ENCODE measurements around the gene ILF3.
A peak's percentile ranks its signal among the peaks of the same experiment; 100 is the strongest.

The ILF3 gene

GRCh38 chr19:10679743-10680142 lies 25.6 kb downstream of the ILF3 start:
- Histone ChIP-seq H3K4me1 (ENCODE audit: control insufficient read depth, insufficient read depth, low read length) (no peaks in the 10 kb centered on the region), H3K9me3 (ENCODE audit: control insufficient read depth, insufficient read depth, low read length) (no peaks in the 10 kb centered on the region), H3K27ac (ENCODE audit: low read depth, low read length) (no peak overlapping the region), H3K36me3 (ENCODE audit: control insufficient read depth, insufficient read depth, low read length) (peaks cover 96% of the 10 kb centered on the region), H3K4me3 (ENCODE audit: low read depth, low read length) (no peak overlapping the region), H3K27me3 (ENCODE audit: control insufficient read depth, insufficient read depth, low read length) (no peaks in the 10 kb centered on the region), H3K9ac (ENCODE audit: low read depth, low read length) (no peak overlapping the region)

GRCh38 chr19:10680545-10681135 lies 26.5 kb downstream of the ILF3 start:
- H3K4me3 ChIP-seq (ENCODE audit: low read depth, low read length): no peak overlapping the region
- H3K9me3 ChIP-seq (ENCODE audit: control insufficient read depth, insufficient read depth, low read length): no peaks in the 10 kb centered on the region
- H3K27me3 ChIP-seq (ENCODE audit: control insufficient read depth, insufficient read depth, low read length): no peaks in the 10 kb centered on the region
- H3K4me1 ChIP-seq (ENCODE audit: control insufficient read depth, insufficient read depth, low read length): no peaks in the 10 kb centered on the region
- H3K27ac ChIP-seq (ENCODE audit: low read depth, low read length): no peak overlapping the region
- H3K9ac ChIP-seq (ENCODE audit: low read depth, low read length): no peak overlapping the region
- peaks cover 96% of the 10 kb centered on the region for H3K36me3 ChIP-seq (ENCODE audit: control insufficient read depth, insufficient read depth, low read length)

GRCh38 chr19:10681658-10682057 lies 27.5 kb downstream of the ILF3 start:
- no peak overlapping the region for H3K27ac ChIP-seq (ENCODE audit: low read depth, low read length)
- no peaks in the 10 kb centered on the region for H3K27me3 ChIP-seq (ENCODE audit: control insufficient read depth, insufficient read depth, low read length)
- H3K9me3 ChIP-seq (ENCODE audit: control insufficient read depth, insufficient read depth, low read length): no peaks in the 10 kb centered on the region
- no peak overlapping the region for H3K9ac ChIP-seq (ENCODE audit: low read depth, low read length)
- H3K4me1 ChIP-seq (ENCODE audit: control insufficient read depth, insufficient read depth, low read length): no peaks in the 10 kb centered on the region
- H3K36me3 ChIP-seq (ENCODE audit: control insufficient read depth, insufficient read depth, low read length): peaks cover 100% of the 10 kb centered on the region
- H3K4me3 ChIP-seq (ENCODE audit: low read depth, low read length): no peak overlapping the region

GRCh38 chr19:10682397-10683063 lies 28.4 kb downstream of the ILF3 start:
- peak overlapping the region; percentile 63 for H3K27ac ChIP-seq (ENCODE audit: low read depth, low read length)
- H3K9ac ChIP-seq (ENCODE audit: low read depth, low read length): no peak overlapping the region
- no peaks in the 10 kb centered on the region for H3K27me3 ChIP-seq (ENCODE audit: control insufficient read depth, insufficient read depth, low read length)
- no peaks in the 10 kb centered on the region for H3K9me3 ChIP-seq (ENCODE audit: control insufficient read depth, insufficient read depth, low read length)
- H3K4me3 ChIP-seq (ENCODE audit: low read depth, low read length): no peak overlapping the region
- no peaks in the 10 kb centered on the region for H3K4me1 ChIP-seq (ENCODE audit: control insufficient read depth, insufficient read depth, low read length)
- H3K36me3 ChIP-seq (ENCODE audit: control insufficient read depth, insufficient read depth, low read length): peaks cover 100% of the 10 kb centered on the region

GRCh38 chr19:10683064-10683426 lies 28.9 kb downstream of the ILF3 start:
- Histone ChIP-seq H3K36me3 (ENCODE audit: control insufficient read depth, insufficient read depth, low read length) (peaks cover 100% of the 10 kb centered on the region), H3K4me3 (ENCODE audit: low read depth, low read length) (no peak overlapping the region), H3K9ac (ENCODE audit: low read depth, low read length) (no peak overlapping the region), H3K27ac (ENCODE audit: low read depth, low read length) (peak overlapping the region; percentile 63), H3K27me3 (ENCODE audit: control insufficient read depth, insufficient read depth, low read length) (no peaks in the 10 kb centered on the region), H3K4me1 (ENCODE audit: control insufficient read depth, insufficient read depth, low read length) (no peaks in the 10 kb centered on the region), H3K9me3 (ENCODE audit: control insufficient read depth, insufficient read depth, low read length) (no peaks in the 10 kb centered on the region)

- Histone ChIP-seq H3K9me3 (ENCODE audit: control insufficient read depth, insufficient read depth, low read length) (no peaks in the 10 kb centered on the region), H3K4me1 (ENCODE audit: control insufficient read depth, insufficient read depth, low read length) (no peaks in the 10 kb centered on the region), H3K27me3 (ENCODE audit: control insufficient read depth, insufficient read depth, low read length) (no peaks in the 10 kb centered on the region), H3K4me3 (ENCODE audit: low read depth, low read length) (no peak overlapping the region), H3K36me3 (ENCODE audit: control insufficient read depth, insufficient read depth, low read length) (peaks cover 100% of the 10 kb centered on the region), H3K27ac (ENCODE audit: low read depth, low read length) (peak overlapping the region; percentile 63), H3K9ac (ENCODE audit: low read depth, low read length) (no peak overlapping the region)
Observed at GRCh38 chr19:10683582-10683981, 29.4 kb downstream of the ILF3 start.

GRCh38 chr19:10685210-10685609 lies 31.1 kb downstream of the ILF3 start:
- H3K4me1 ChIP-seq (ENCODE audit: control insufficient read depth, insufficient read depth, low read length): no peaks in the 10 kb centered on the region
- H3K9me3 ChIP-seq (ENCODE audit: control insufficient read depth, insufficient read depth, low read length): no peaks in the 10 kb centered on the region
- H3K27ac ChIP-seq (ENCODE audit: low read depth, low read length): no peak overlapping the region
- H3K9ac ChIP-seq (ENCODE audit: low read depth, low read length): no peak overlapping the region
- peaks cover 100% of the 10 kb centered on the region for H3K36me3 ChIP-seq (ENCODE audit: control insufficient read depth, insufficient read depth, low read length)
- H3K4me3 ChIP-seq (ENCODE audit: low read depth, low read length): no peak overlapping the region
- no peaks in the 10 kb centered on the region for H3K27me3 ChIP-seq (ENCODE audit: control insufficient read depth, insufficient read depth, low read length)

GRCh38 chr19:10686193-10686592 lies 32.0 kb downstream of the ILF3 start:
- no peaks in the 10 kb centered on the region for H3K4me1 ChIP-seq (ENCODE audit: control insufficient read depth, insufficient read depth, low read length)
- no peaks in the 10 kb centered on the region for H3K9me3 ChIP-seq (ENCODE audit: control insufficient read depth, insufficient read depth, low read length)
- H3K36me3 ChIP-seq (ENCODE audit: control insufficient read depth, insufficient read depth, low read length): peaks cover 100% of the 10 kb centered on the region
- H3K4me3 ChIP-seq (ENCODE audit: low read depth, low read length): no peak overlapping the region
- H3K27ac ChIP-seq (ENCODE audit: low read depth, low read length): no peak overlapping the region
- H3K27me3 ChIP-seq (ENCODE audit: control insufficient read depth, insufficient read depth, low read length): no peaks in the 10 kb centered on the region
- no peak overlapping the region for H3K9ac ChIP-seq (ENCODE audit: low read depth, low read length)

- H3K4me3 ChIP-seq (ENCODE audit: low read depth, low read length): no peak overlapping the region
- H3K4me1 ChIP-seq (ENCODE audit: control insufficient read depth, insufficient read depth, low read length): no peaks in the 10 kb centered on the region
- peaks cover 100% of the 10 kb centered on the region for H3K36me3 ChIP-seq (ENCODE audit: control insufficient read depth, insufficient read depth, low read length)
- no peaks in the 10 kb centered on the region for H3K27me3 ChIP-seq (ENCODE audit: control insufficient read depth, insufficient read depth, low read length)
- H3K27ac ChIP-seq (ENCODE audit: low read depth, low read length): no peak overlapping the region
- H3K9ac ChIP-seq (ENCODE audit: low read depth, low read length): no peak overlapping the region
- H3K9me3 ChIP-seq (ENCODE audit: control insufficient read depth, insufficient read depth, low read length): no peaks in the 10 kb centered on the region
Observed at GRCh38 chr19:10686661-10687517, 32.7 kb downstream of the ILF3 start.

- Histone ChIP-seq H3K27me3 (ENCODE audit: control insufficient read depth, insufficient read depth, low read length) (no peaks in the 10 kb centered on the region), H3K27ac (ENCODE audit: low read depth, low read length) (no peak overlapping the region), H3K4me1 (ENCODE audit: control insufficient read depth, insufficient read depth, low read length) (no peaks in the 10 kb centered on the region), H3K9me3 (ENCODE audit: control insufficient read depth, insufficient read depth, low read length) (no peaks in the 10 kb centered on the region), H3K4me3 (ENCODE audit: low read depth, low read length) (no peak overlapping the region), H3K36me3 (ENCODE audit: control insufficient read depth, insufficient read depth, low read length) (peaks cover 100% of the 10 kb centered on the region), H3K9ac (ENCODE audit: low read depth, low read length) (no peak overlapping the region)
Observed at GRCh38 chr19:10687518-10688288, 33.6 kb downstream of the ILF3 start.

Measured in HUES48 (cell line).